ENCODE measurements around the gene C5orf63. TPM values are rescaled to one million over a fixed set of nuclear protein-coding genes. Genes with fewer than 3 reads are reported as not detected.
A peak's percentile ranks its signal among the peaks of the same experiment; 100 is the strongest.
"Not testable (repeated sequence)": the region's sequence is repeated elsewhere in the genome, so short reads cannot be mapped to it uniquely, and the experiment has no call there.

The C5orf63 gene
- total RNA-seq, 2 donors from 2014 or later, result 11.0 to 12.3 TPM

DNA sequence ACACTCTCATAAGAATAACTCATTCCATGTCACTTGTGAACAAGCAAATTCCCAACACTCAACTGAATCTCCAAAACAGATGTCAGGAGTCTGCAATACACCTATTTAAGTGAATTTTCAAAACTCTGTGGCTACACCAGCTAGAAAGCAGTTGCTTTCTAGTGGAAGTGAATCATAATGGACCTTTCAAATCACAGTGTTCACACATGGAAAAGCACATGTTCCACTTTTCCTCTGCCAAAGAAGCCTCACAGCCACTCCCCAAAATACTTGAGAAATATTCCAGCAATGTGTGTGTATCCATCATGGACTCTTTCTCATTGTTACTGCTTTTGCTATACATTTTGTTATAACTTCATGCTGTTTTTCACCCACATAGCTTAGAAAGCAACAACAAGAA is 60.4 kb downstream of the C5orf63 start:
- no peak for ATAC-seq (replicated peaks)
- H3K27me3 Mint-ChIP-seq, result no peaks in the 10 kb centered on the region
- no peak overlapping the region for H3K27ac Mint-ChIP-seq
- H3K36me3 Mint-ChIP-seq (ENCODE audit: low read depth), result no peaks in the 10 kb centered on the region
- peak overlapping the region; percentile 44 for H3K4me3 Mint-ChIP-seq
- H3K9me3 Mint-ChIP-seq, result peaks cover 4% of the 10 kb centered on the region
- H3K4me1 Mint-ChIP-seq, result peaks cover 4% of the 10 kb centered on the region

DNA sequence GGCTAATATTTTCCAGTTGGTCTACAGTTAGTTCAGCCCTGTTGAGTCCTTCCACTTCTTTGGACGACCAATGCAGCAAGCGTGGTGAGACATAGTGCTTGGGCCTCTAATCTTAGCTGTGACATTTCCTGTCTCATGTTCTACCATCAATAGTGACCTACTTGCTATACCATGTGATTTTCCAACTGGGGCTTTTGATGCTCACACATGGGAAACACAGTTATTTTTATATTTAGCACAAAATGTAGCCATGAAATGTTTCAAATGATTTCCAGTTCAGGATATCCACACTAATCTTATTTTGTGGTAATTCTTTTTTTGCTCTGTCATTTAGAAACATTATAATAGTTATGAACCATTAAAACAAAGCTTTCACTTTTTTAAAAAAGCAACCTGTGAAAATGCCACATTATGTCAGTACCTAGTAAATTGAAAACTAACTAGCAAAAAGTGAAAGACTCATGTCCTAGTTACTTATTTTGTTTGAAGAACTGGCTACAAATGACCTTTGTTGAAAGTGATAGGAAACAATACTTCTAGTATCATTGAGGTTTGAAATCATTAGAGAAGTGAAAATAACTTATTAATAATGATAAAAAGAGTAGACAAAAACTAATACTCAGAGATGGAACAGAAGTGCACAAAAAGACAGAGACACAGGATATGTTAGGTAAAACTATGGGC is 61.2 kb downstream of the C5orf63 start:
- H3K4me1 Mint-ChIP-seq, result peaks cover 4% of the 10 kb centered on the region
- no peak overlapping the region for H3K27ac Mint-ChIP-seq
- H3K9me3 Mint-ChIP-seq, result peaks cover 4% of the 10 kb centered on the region
- no peak overlapping the region for H3K4me3 Mint-ChIP-seq
- ATAC-seq (replicated peaks), result peak; percentile 74
- H3K27me3 Mint-ChIP-seq, result no peaks in the 10 kb centered on the region
- no peaks in the 10 kb centered on the region for H3K36me3 Mint-ChIP-seq (ENCODE audit: low read depth)

DNA sequence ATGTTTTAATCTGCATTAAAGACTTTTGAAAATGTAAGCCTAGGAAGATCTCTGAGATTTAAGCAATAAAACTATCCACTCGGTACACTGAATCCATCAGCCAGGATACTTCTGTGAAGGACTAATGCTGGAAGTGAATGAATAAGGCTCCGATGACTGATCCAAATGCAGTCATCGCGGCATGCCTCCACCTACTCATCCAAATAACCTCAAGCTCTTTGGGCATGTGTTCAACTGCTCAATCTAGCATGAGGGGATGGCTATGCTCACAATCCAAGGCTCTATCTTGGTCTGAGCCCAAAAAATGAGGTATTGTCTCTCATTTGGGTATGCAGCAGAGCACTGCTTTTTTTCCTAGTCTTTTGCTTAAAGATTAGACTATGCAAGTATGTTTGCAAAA is 62.1 kb downstream of the C5orf63 start:
- peaks cover 4% of the 10 kb centered on the region for H3K4me1 Mint-ChIP-seq
- H3K27me3 Mint-ChIP-seq, result no peaks in the 10 kb centered on the region
- no peaks in the 10 kb centered on the region for H3K36me3 Mint-ChIP-seq (ENCODE audit: low read depth)
- H3K27ac Mint-ChIP-seq, result no peak overlapping the region
- H3K9me3 Mint-ChIP-seq, result peaks cover 4% of the 10 kb centered on the region
- peak; percentile 71 for ATAC-seq (replicated peaks)
- H3K4me3 Mint-ChIP-seq, result no peak overlapping the region

DNA sequence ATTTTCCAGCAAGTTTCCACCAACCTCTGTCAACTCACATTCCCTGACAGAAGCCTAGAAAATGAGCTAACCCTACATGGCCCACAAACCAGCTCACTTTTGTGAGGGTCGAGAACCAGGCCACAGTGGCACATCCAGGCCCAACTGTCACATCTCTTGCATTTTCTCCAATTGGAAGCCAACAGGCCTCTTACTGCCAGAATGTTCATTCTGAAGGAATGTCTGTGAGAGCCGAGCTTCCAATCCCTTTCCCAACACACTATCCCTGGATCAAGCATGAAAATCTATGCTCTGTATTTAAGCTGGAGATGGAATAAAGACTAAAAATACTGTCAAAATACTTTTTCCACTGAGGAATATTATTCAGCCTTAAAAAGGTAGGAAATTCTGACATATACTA is 62.9 kb downstream of the C5orf63 start:
- H3K36me3 Mint-ChIP-seq (ENCODE audit: low read depth), result no peaks in the 10 kb centered on the region
- H3K9me3 Mint-ChIP-seq, result peaks cover 4% of the 10 kb centered on the region
- no peak overlapping the region for H3K4me3 Mint-ChIP-seq
- no peak for ATAC-seq (replicated peaks)
- H3K27ac Mint-ChIP-seq, result no peak overlapping the region
- H3K27me3 Mint-ChIP-seq, result no peaks in the 10 kb centered on the region
- H3K4me1 Mint-ChIP-seq, result peaks cover 4% of the 10 kb centered on the region

DNA sequence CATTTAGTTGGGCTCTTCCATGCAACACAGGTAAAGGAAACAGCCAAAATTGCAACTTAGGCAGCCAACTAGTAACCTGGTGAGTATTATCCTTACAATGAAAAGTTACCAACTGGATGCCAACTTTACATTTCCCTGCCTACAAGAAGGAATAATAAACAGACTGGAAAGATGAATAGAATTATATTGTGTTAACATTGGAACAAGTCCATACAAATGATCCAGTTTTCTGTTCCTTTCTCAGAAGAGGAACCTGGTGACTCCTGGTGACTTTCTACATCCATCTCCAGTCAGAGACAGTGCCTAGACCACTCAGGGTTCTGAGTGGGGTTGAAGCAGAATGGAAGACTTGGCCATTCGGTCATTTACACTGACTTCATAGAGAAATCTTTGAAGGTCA is 63.5 kb downstream of the C5orf63 start:
- no peak overlapping the region for H3K4me3 Mint-ChIP-seq
- H3K27ac Mint-ChIP-seq, result no peak overlapping the region
- no peaks in the 10 kb centered on the region for H3K36me3 Mint-ChIP-seq (ENCODE audit: low read depth)
- H3K9me3 Mint-ChIP-seq, result peaks cover 4% of the 10 kb centered on the region
- peaks cover 4% of the 10 kb centered on the region for H3K4me1 Mint-ChIP-seq
- no peaks in the 10 kb centered on the region for H3K27me3 Mint-ChIP-seq
- no peak for ATAC-seq (replicated peaks)

DNA sequence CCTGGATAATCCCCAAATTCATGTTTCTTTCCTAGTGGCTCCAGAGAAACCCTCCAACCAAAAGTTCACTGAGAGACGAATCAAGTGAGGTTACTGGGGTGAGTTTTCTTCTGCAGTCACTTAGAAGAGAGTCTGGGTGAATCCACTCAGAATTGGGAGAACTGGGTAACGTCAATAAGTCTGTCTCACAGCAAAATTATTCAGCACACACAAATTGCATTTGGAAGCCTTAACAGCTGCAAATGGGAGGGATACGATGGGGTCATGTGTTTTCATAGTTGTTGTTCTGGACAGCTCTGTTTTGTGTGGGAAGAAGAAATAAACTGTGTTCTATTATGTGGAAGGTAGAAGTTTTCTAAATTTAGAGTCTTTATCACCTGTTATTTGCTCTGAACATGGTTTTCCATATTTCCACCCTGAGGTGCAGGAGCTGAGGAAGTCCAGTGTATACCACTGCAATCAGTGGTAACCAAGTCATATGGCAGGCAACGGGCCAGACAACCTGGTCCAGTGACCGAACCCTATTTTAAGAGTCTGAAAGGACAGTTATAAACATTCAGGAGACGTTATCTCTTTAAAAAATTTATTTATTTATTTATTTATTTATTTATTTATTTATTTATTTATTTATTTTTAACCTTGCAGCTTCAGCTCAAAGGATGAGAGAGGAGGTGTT is 64.9 kb downstream of the C5orf63 start:
- Mint-ChIP-seq H3K27ac (no peak overlapping the region), H3K36me3 (ENCODE audit: low read depth) (no peaks in the 10 kb centered on the region), H3K9me3 (peaks cover 4% of the 10 kb centered on the region), H3K4me1 (no peaks in the 10 kb centered on the region), H3K27me3 (no peaks in the 10 kb centered on the region), H3K4me3 (no peak overlapping the region)
- ATAC-seq (replicated peaks), result no peak

DNA sequence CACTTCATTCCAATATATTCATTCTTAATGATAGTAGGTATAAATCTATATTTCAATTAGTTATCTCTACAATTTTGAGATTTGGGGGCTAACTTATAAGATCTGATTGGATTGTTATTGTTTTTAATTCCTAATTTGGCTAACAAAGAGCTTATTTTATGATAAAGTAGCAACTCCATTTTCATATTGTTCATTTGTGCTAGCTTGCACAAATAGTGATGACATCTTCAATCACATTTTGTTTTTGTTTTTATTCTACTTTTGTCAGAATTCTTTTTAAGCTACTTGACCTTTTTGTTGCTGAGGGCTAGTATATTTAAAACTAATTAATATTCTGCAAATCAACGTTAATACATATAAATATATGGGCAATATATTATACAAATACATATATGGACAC is 65.8 kb downstream of the C5orf63 start:
- Mint-ChIP-seq H3K27me3 (no peaks in the 10 kb centered on the region), H3K36me3 (ENCODE audit: low read depth) (no peaks in the 10 kb centered on the region), H3K4me3 (no peak overlapping the region), H3K4me1 (no peaks in the 10 kb centered on the region), H3K9me3 (peaks cover 4% of the 10 kb centered on the region), H3K27ac (no peak overlapping the region)
- ATAC-seq (replicated peaks), result no peak

DNA sequence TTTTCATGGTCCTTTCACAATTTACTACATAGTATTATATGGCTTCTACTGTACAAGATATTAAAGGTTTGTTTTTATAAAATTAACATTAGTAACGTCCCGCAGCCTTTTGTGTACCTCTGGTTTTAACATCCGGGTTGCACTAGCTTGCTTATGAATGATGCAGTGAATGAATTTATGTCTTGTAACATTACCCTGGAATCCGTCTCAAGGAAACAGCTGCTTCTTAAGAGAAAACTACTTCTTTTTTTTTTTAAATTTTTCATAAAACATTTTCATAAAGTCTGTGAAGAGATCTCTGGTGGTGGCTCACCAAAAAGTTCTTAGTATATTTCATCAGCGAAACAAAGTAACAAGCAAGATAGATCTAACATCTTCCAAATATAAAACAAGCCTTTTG is 66.6 kb downstream of the C5orf63 start:
- Mint-ChIP-seq H3K4me3 (no peak overlapping the region), H3K9me3 (peaks cover 4% of the 10 kb centered on the region), H3K27me3 (no peaks in the 10 kb centered on the region), H3K4me1 (no peaks in the 10 kb centered on the region), H3K27ac (no peak overlapping the region), H3K36me3 (ENCODE audit: low read depth) (no peaks in the 10 kb centered on the region)
- ATAC-seq (replicated peaks), result no peak

DNA sequence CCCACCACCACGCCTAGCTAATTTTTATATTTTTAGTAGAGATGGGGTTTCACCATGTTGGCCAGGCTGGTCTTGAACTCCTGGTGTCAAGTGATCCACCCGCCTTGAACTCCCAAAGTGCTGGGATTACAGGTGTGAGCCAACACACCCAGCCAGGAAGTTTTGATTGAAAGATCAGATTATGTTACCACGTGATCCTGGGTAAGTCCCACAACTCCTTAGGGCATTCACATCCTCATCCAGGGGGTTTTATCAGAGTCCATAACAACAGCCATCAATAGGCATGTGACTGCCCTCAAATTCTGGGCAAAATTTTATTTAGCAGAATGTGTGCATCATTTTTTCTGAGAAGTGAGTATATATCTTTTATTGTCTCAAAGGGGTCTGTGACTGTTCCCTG is 68.0 kb downstream of the C5orf63 start:
- H3K9me3 Mint-ChIP-seq; H3K27ac Mint-ChIP-seq; H3K36me3 Mint-ChIP-seq (ENCODE audit: low read depth); H3K4me1 Mint-ChIP-seq; H3K4me3 Mint-ChIP-seq; ATAC-seq (replicated peaks); H3K27me3 Mint-ChIP-seq: not testable (repeated sequence)

DNA sequence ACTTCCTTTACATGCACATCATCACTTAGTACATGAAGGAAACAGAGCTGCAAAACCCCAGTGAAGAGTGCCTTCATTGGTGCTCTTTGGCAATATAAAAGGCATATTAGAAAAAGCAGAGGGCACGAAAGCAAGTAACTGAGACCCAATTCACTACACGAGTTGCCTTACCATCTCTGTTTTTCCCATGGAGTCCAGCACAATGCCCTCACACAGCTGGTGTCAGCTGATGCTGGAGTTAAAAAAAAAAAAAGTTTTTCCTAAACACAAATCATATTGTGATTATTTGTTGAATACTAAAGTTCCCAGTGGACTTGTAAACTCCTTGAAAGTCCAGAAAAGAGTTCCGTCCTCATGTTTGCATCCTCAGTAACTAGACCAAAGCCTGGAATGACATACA is 68.6 kb downstream of the C5orf63 start:
- Mint-ChIP-seq H3K27me3 (no peaks in the 10 kb centered on the region), H3K9me3 (no peaks in the 10 kb centered on the region), H3K4me1 (no peaks in the 10 kb centered on the region), H3K27ac (no peak overlapping the region), H3K4me3 (no peak overlapping the region), H3K36me3 (ENCODE audit: low read depth) (no peaks in the 10 kb centered on the region)
- no peak for ATAC-seq (replicated peaks)

DNA sequence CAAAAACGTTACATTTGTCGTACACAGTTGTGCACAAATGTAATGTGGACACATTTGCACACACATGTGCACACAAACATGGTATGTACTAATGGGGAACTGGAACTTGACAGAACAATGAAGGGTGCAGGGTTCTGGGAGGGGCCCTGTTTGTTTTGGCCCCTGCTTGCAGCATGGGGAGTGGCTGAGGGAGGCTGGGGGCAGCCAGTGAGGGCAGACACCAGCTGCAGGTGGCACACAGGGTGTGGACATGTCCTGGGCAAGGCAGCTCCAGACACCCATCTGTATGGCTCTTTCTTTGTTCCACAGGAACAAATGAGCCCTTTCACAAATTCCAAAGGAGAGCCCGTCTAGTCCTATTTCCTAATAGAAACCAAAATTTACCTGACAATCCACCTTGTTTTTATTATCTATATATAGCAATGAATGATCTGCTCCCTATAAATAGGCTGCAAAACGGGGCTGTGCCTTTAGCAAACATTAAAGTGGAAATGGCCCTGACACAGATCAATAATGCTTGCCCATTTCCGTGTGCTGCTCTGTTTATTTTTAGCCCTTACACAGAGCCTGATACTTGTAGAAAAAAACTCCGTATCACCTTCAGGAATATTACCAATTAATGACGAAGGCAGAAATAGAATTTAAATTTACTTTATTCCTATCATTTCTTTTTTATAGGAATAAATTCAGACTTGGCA is 69.4 kb downstream of the C5orf63 start:
- ATAC-seq (replicated peaks), result no peak
- Mint-ChIP-seq H3K4me3 (no peak overlapping the region), H3K27ac (no peak overlapping the region), H3K27me3 (no peaks in the 10 kb centered on the region), H3K9me3 (no peaks in the 10 kb centered on the region), H3K36me3 (ENCODE audit: low read depth) (no peaks in the 10 kb centered on the region), H3K4me1 (no peaks in the 10 kb centered on the region)

DNA sequence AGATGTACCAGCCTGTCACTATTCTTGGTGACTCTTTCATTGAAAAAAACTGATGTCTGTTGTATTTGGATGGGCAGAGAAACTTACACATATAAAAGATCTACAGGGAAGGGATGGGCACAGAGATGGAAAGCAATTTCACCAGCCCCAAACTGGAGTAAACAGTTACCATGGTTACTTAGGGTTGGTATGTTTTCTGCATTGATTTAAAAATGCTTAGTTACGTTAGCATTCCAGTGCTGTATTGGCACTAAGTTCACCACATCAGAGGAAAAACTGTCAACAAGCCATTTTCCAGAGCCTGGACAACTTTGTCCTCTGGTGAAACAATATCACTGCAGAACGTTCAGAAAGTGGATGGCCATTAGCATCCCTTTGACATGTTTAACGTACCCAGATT is 70.9 kb downstream of the C5orf63 start:
- Mint-ChIP-seq H3K4me1 (no peaks in the 10 kb centered on the region), H3K27me3 (no peaks in the 10 kb centered on the region), H3K9me3 (no peaks in the 10 kb centered on the region), H3K27ac (no peak overlapping the region), H3K4me3 (no peak overlapping the region), H3K36me3 (ENCODE audit: low read depth) (no peaks in the 10 kb centered on the region)
- no peak for ATAC-seq (replicated peaks)

DNA sequence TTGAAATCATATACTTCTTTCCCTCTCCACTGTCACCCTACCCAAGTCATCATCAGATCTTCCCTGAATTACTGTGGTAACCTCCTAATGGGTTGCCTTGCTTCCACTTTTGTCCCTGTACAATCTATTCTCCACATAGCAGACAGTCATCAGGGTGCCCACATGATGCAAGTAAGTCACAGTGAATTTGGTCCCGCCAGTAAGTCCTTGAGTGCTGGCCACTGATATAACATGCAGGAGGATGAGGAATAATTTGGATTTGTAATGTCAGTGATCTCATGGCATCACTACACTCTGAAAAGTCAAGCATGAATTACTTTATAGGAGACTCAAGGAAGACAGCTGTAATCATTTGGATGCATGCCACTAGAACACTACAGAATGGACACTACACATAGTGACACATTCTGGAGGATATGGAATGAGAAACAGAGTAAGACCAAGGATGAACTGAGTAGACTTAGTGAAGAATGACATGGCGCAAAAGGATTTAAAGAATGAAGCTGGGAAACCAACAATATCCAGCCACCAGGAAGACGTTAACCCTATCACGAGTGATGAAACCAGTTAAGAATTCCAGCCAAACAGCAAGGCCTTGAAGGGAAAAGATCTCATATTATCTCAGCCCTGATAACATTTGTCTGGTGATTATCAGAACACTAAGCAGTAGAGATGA is 71.5 kb downstream of the C5orf63 start:
- Mint-ChIP-seq H3K27me3 (no peaks in the 10 kb centered on the region), H3K36me3 (ENCODE audit: low read depth) (no peaks in the 10 kb centered on the region), H3K9me3 (no peaks in the 10 kb centered on the region), H3K4me3 (no peak overlapping the region), H3K4me1 (no peaks in the 10 kb centered on the region), H3K27ac (no peak overlapping the region)
- ATAC-seq (replicated peaks), result no peak

All from activated T-helper 17 cell treated with anti-CD3 and anti-CD28 coated beads, Interleukin-2, amount 50 U/mL, for 72 hours (primary cell).